ENCODE results near the gene ICOS. TPM values are rescaled to one million over a fixed set of nuclear protein-coding genes. Genes with fewer than 3 reads are reported as not detected.

Gene ICOS
- total and polyA plus RNA-seq, 2 of the 8 experiments (the other 6 are each of a cell fraction or from before 2014, with no cell fraction given), result not detected

- no peak for TF ChIP-seq EP300 (IDR thresholded peaks at IDR 0.05; ENCODE audit: borderline replicate concordance in 1 of 2, low read depth in 2 of 2, low read length in 2 of 2)
- TF ChIP-seq SP1 (IDR thresholded peaks at IDR 0.05; ENCODE audit: low read depth, low read length), result no peak
- TF ChIP-seq KDM4A (IDR thresholded peaks at IDR 0.05; ENCODE audit: low read depth, low read length, severe bottlenecking), result no peak
- TF ChIP-seq SAP30 (IDR thresholded peaks at IDR 0.05; ENCODE audit: insufficient read depth, insufficient replicate concordance, low read length), result no peak
- TF ChIP-seq RAD21 (IDR thresholded peaks at IDR 0.05 in 1 of 2, conservative IDR thresholded peaks at IDR 0.05 in 1 of 2; ENCODE audit: low read depth in 2 of 2, low read length in 2 of 2), result no peak
Observed at GRCh38 chr2:203951366-203951902, 14.9 kb downstream of the ICOS start (continued).

Measured in H1 (cell line).